Immature natural killer cell (primary cell): ENCODE measurements around the gene CBX4. TPM values are rescaled to one million over a fixed set of nuclear protein-coding genes. Genes with fewer than 3 reads are reported as not detected.

Source experiments
- DNase-seq, 3 donors: peaks; one replicate each; pipeline ENCODE4 v3.0.0; 2022; ENCODE audit warnings: mixed read lengths in 1 of 3
- H3K27ac Mint-ChIP-seq, 6 donors: one replicate each; pipeline ENCODE4 v1.8.0; 2020; ENCODE audit warnings: mixed read lengths in 6 of 6, mild to moderate bottlenecking in 5 of 6, inconsistent platforms in 4 of 6, moderate library complexity in 3 of 6
- H3K27me3 Mint-ChIP-seq, 3 donors: one replicate each; pipeline ENCODE4 v1.8.0; 2020 to 2021; ENCODE audit warnings: low read depth in 3 of 3, mild to moderate bottlenecking in 3 of 3, mixed read lengths in 3 of 3, moderate library complexity in 3 of 3, inconsistent platforms in 1 of 3
- H3K36me3 Mint-ChIP-seq, 3 donors: one replicate each; pipeline ENCODE4 v1.8.0; 2020; ENCODE audit warnings: mixed read lengths in 3 of 3, inconsistent platforms in 2 of 3, mild to moderate bottlenecking in 2 of 3
- H3K4me1 Mint-ChIP-seq, 2 donors: one replicate each; pipeline ENCODE4 v1.8.0; 2020; ENCODE audit warnings: inconsistent platforms in 2 of 2, mild to moderate bottlenecking in 2 of 2, mixed read lengths in 2 of 2, moderate library complexity in 1 of 2
- H3K4me3 Mint-ChIP-seq, 5 donors: one replicate each; pipeline ENCODE4 v1.8.0; 2020; ENCODE audit warnings: mild to moderate bottlenecking in 5 of 5, mixed read lengths in 5 of 5, inconsistent platforms in 3 of 5, moderate library complexity in 3 of 5
- H3K9me3 Mint-ChIP-seq, 6 donors: one replicate each; pipeline ENCODE4 v1.8.0; 2020; ENCODE audit warnings: mild to moderate bottlenecking in 6 of 6, mixed read lengths in 6 of 6, inconsistent platforms in 4 of 6, moderate library complexity in 3 of 6
- polyA plus RNA-seq, 3 donors: library from polyadenylated mRNA; unstranded; fragments of 300-500 nt; fragmentation: Illumina TruSeq; gene quantifications; one replicate each; pipeline ENCODE4 v1.2.3, GENCODE V29; 2021

CBX4 gene
- polyA plus RNA-seq, 3 donors from 2014 or later = 3.0 to 6.7 (median 4.9) TPM

- Mint-ChIP-seq H3K27ac (no peak overlapping the region), H3K9me3 (no peaks in the 10 kb centered on the region), H3K4me3 (no peak overlapping the region), H3K36me3 (peaks cover 14 to 15% (median 14%) of the 10 kb centered on the region in 3 donors), H3K27me3 (peaks cover 22 to 32% (median 23%) of the 10 kb centered on the region in 3 donors), H3K4me1 (peaks cover 36 to 40% of the 10 kb centered on the region in 2 donors)
- no peak for DNase-seq
Measured at GRCh38 chr17:79833744-79834564, 5.3 kb downstream of the CBX4 start.

DNA sequence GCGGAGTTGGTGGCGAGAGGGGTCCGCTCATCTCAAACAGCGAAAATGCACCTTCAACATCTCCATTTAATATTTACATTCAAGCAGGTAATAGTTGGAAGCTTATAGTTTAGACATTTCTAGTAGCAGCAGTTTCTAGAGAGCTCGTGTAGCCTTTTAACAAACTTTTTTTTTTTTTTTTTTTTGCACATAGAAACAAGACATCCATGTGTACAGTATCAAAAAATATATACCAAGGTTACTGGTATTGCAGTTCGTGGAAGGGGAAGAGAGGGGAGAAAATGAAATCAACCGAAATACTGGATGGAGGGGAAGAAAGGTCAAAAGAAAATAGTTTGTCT lies 6.2 kb downstream of the CBX4 start:
- H3K27ac Mint-ChIP-seq = no peak overlapping the region
- H3K27me3 Mint-ChIP-seq = peaks cover 16 to 29% (median 18%) of the 10 kb centered on the region in 3 donors
- peak overlapping the region; percentile 31 to 55 (median 38) for H3K4me3 Mint-ChIP-seq

GRCh38 chr17:79832218-79833109 lies 6.8 kb downstream of the CBX4 start:
- peaks cover 29 to 34% of the 10 kb centered on the region in 2 donors for H3K4me1 Mint-ChIP-seq
- peaks cover 14 to 15% (median 14%) of the 10 kb centered on the region in 3 donors for H3K36me3 Mint-ChIP-seq
- H3K27me3 Mint-ChIP-seq = peaks cover 13 to 25% (median 14%) of the 10 kb centered on the region in 3 donors
- H3K9me3 Mint-ChIP-seq = no peaks in the 10 kb centered on the region
- H3K4me3 Mint-ChIP-seq = peak overlapping the region in 4 of 5 donors; percentile 31 to 39 (median 38)
- H3K27ac Mint-ChIP-seq = no peak overlapping the region
- DNase-seq = no peak

More for the DNA sequence above, 6.2 kb downstream of the CBX4 start:
- Mint-ChIP-seq H3K4me1 (peaks cover 33 to 40% of the 10 kb centered on the region in 2 donors), H3K36me3 (peaks cover 14 to 15% (median 14%) of the 10 kb centered on the region in 3 donors), H3K9me3 (no peaks in the 10 kb centered on the region)
- DNase-seq = no peak

DNA sequence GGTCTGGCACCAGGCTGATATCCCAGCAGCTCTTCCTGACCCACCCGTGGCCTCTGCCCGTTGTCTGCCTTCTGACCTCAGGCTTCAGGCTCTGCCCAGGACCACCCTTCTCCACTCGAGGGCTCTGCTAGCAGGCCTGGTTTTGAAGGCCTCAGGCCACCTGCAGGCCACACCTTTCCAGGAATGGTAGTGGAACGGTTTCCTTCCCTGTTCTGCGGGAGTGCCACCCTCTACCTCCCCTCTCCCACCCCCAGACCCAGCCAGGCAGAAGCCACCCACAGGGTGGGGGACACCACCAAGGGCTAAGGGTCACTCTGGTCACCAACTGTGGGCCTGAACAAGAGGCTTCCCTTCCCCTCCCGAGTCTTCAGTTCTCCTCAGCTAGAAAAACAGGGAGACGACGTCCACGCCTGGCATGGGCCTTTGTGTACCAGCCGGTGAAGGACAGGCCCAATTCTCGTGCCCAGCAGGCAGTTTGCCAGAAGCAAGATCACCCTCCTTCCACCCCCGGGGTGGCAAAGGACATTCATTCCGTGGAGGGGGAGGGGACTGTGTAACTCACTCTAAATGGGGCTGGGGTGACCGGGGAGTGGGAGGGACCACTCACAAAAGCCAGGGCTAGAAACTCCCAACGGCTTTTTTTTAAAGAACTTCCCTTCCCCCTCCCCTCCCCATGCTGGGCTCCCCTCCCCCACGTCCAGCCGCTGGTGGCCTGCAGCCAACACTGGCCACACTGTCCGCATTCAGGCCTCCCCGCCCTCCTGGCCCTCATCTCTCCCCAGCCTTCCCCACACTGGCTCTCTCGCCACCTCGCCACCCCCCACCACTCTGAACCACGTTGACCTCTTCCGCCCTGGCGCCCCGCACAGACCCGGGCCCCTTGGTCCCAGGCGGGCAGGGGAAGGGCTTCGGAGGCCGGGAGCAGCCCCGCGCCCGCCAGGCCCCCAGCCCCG lies 7.7 kb downstream of the CBX4 start:
- Mint-ChIP-seq H3K9me3 (no peaks in the 10 kb centered on the region), H3K27ac (peak overlapping the region in 1 of 6 donors; percentile 60), H3K4me3 (peak overlapping the region in 2 of 5 donors; percentile 14 to 50), H3K36me3 (peaks cover 14 to 15% (median 14%) of the 10 kb centered on the region in 3 donors), H3K4me1 (peaks cover 20 to 27% of the 10 kb centered on the region in 2 donors), H3K27me3 (peaks cover 13 to 18% (median 13%) of the 10 kb centered on the region in 3 donors)
- no peak for DNase-seq

- Mint-ChIP-seq H3K4me1 (peaks cover 25 to 34% of the 10 kb centered on the region in 2 donors), H3K36me3 (peaks cover 14 to 15% (median 14%) of the 10 kb centered on the region in 3 donors), H3K27ac (no peak overlapping the region), H3K4me3 (no peak overlapping the region), H3K27me3 (peaks cover 13 to 20% (median 13%) of the 10 kb centered on the region in 3 donors), H3K9me3 (no peaks in the 10 kb centered on the region)
- DNase-seq = no peak
Measured at GRCh38 chr17:79830763-79831264, 8.4 kb downstream of the CBX4 start.

DNA sequence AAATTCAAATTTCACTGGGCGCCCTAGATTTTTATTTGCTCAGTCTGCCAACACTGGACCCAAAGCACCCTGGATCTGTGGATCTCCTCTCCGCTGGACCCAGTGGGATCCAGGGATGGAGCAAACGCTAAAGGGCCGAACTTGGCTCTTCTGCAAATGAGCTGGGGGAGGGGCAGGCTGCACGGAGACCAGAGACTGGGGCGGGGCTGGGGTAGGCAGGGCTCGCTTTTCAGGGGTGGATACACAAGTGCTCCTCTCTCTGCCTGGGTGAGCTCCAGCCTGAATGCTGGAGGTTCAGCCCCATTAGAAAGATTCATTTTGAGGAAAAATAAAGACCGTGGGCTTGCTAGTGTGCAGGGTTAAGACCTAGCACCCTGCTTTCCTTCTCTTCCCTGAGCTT lies 8.9 kb downstream of the CBX4 start:
- no peaks in the 10 kb centered on the region for H3K9me3 Mint-ChIP-seq
- H3K27ac Mint-ChIP-seq = no peak overlapping the region

DNA sequence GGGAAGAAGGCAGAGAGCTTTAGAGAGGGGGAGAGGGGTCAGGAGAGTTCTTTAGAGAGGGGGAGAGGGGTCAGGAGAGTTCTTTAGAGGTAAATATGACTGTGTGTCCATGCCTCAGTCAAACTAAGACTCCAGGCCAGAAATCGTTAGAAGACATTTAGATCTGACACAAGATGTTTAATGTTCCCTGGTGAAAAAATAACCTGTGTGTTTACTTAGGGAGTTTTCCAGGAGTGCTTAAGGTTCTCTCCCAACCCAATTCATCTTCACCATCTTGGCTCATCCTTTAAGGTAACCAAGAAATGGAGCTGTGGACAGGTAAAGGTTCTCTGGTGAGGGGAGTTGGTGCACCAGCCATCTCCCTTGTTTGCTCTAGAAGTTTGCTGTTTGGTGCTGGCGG lies 9.8 kb downstream of the CBX4 start:
- H3K9me3 Mint-ChIP-seq = no peaks in the 10 kb centered on the region

More for the DNA sequence above, 8.9 kb downstream of the CBX4 start:
- Mint-ChIP-seq H3K4me3 (no peak overlapping the region), H3K36me3 (peaks cover 14 to 15% (median 14%) of the 10 kb centered on the region in 3 donors), H3K4me1 (peaks cover 25 to 39% of the 10 kb centered on the region in 2 donors), H3K27me3 (peaks cover 9 to 25% (median 13%) of the 10 kb centered on the region in 3 donors)
- DNase-seq = no peak

DNA sequence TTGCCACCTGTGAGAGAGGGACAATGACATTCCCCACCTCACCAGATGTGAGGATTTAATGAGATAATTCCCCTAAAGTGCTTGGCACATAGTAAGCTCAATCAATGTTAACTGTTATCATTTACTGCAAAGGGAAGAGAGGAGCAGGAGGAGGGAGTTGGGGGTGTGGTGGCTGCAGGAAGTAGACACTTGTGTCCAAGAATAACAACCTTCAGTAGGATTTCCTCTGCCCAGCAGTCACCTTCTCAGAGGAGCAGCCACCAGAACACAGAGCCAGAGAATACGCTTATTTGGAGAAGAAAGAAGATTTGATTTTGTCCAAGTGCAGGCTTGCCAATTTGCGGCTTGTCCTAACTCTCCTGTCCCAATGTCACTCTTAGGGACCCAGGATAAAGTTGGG lies 10.2 kb downstream of the CBX4 start:
- Mint-ChIP-seq H3K36me3 (peaks cover 7 to 11% (median 10%) of the 10 kb centered on the region in 3 donors), H3K4me1 (peaks cover 28 to 40% of the 10 kb centered on the region in 2 donors), H3K9me3 (no peaks in the 10 kb centered on the region), H3K4me3 (no peak overlapping the region), H3K27ac (peak overlapping the region in 1 of 6 donors; percentile 45), H3K27me3 (peaks cover 5 to 21% (median 10%) of the 10 kb centered on the region in 3 donors)
- DNase-seq = no peak

More for the DNA sequence above, 9.8 kb downstream of the CBX4 start:
- peak overlapping the region in 1 of 6 donors; percentile 45 for H3K27ac Mint-ChIP-seq
- peaks cover 26 to 40% of the 10 kb centered on the region in 2 donors for H3K4me1 Mint-ChIP-seq
- no peak overlapping the region for H3K4me3 Mint-ChIP-seq
- peaks cover 7 to 9% (median 9%) of the 10 kb centered on the region in 3 donors for H3K36me3 Mint-ChIP-seq
- H3K27me3 Mint-ChIP-seq = peaks cover 3 to 22% (median 11%) of the 10 kb centered on the region in 3 donors
- no peak for DNase-seq

GRCh38 chr17:79826841-79827578 lies 12.2 kb downstream of the CBX4 start:
- Mint-ChIP-seq H3K9me3 (no peaks in the 10 kb centered on the region), H3K4me3 (peak overlapping the region in 1 of 5 donors; percentile 15), H3K36me3 (peaks cover 4% of the 10 kb centered on the region in 3 donors), H3K4me1 (peaks cover 23 to 32% of the 10 kb centered on the region in 2 donors), H3K27me3 (peaks cover 7 to 28% (median 9%) of the 10 kb centered on the region in 3 donors), H3K27ac (peak overlapping the region in 1 of 6 donors; percentile 2)
- DNase-seq = no peak

- Mint-ChIP-seq H3K27me3 (peaks cover 7 to 28% (median 8%) of the 10 kb centered on the region in 3 donors), H3K36me3 (peaks cover 4% of the 10 kb centered on the region in 3 donors), H3K27ac (peak overlapping the region in 1 of 6 donors; percentile 56), H3K4me3 (peak overlapping the region in 1 of 5 donors; percentile 44), H3K4me1 (peaks cover 20 to 32% of the 10 kb centered on the region in 2 donors), H3K9me3 (no peaks in the 10 kb centered on the region)
- no peak for DNase-seq
Measured at GRCh38 chr17:79826204-79826680, 13.0 kb downstream of the CBX4 start.

DNA sequence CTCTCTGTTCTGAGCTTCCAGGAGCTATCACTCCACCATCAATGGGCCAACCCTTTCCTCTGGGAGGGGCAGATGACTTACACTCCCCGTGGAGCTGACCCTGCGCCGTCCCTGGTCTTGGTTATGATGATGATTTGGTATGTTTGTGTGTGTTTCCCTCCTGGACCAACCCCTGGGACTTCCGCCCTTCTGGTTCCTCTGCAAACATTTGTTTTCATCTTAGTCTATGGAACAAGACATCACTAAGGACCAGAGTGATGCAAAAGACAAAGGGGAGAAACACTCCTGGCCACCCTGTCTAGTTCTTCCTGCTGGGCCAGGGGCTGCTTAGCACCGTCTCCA lies 13.7 kb downstream of the CBX4 start:
- H3K36me3 Mint-ChIP-seq = peaks cover 4% of the 10 kb centered on the region in 3 donors
- DNase-seq = no peak
- no peaks in the 10 kb centered on the region for H3K9me3 Mint-ChIP-seq

More for the DNA sequence above, 13.7 kb downstream of the CBX4 start:
- Mint-ChIP-seq H3K27me3 (peaks cover 7 to 28% (median 10%) of the 10 kb centered on the region in 3 donors), H3K27ac (no peak overlapping the region), H3K4me1 (peaks cover 19 to 32% of the 10 kb centered on the region in 2 donors), H3K4me3 (no peak overlapping the region)
